Caco-2 (cell line): Measurements from ENCODE around the gene CAPZA1. TPM values are rescaled to one million over a fixed set of nuclear protein-coding genes. Genes with fewer than 3 reads are reported as not detected.

Source experiments
- BruUV-seq: library from RNA; stranded (reverse); fragments of 400-500 nt; replicated peaks from 2 replicates; lab custom pipeline; 2021; lab: Mats Ljungman, UMichigan
- CTCF ChIA-PET: fragments of 300-600 bp; sonication (Branson Sonifier 250); formaldehyde crosslinking; loops from one replicate; lab custom pipeline; 2022; ENCODE audit warnings: antibody characterized with exemption; lab: Charles Lee
- POLR2A ChIA-PET: fragments of 300-600 bp; sonication (Branson Sonifier 250); formaldehyde crosslinking; loops from one replicate; lab custom pipeline; 2022; ENCODE audit warnings: antibody characterized with exemption; lab: Charles Lee
- DNase-seq, 2 experiments: peaks; one replicate each; pipeline versions ENCODE4 v3.0.0 to v3.0.0-alpha.2; 2020 to 2022
- H3K27me3 ChIP-seq: replicated peaks from 2 replicates; pipeline ENCODE4 v1.6.0; 2011; ENCODE audit warnings: low read length; ENCODE audit not compliant: control insufficient read depth, insufficient read depth
- H3K36me3 ChIP-seq: 2 replicates; pipeline ENCODE4 v1.5.1; 2011; ENCODE audit warnings: low read length; ENCODE audit not compliant: control insufficient read depth, insufficient read depth
- H3K4me1 ChIP-seq: fragments of 250-450 bp; sonication (Bioruptor Pico); 2 replicates; pipeline ENCODE4 v1.5.1; 2020; ENCODE audit warnings: mild to moderate bottlenecking
- H3K4me3 ChIP-seq: 2 replicates; pipeline ENCODE4 v1.5.1; 2011; ENCODE audit warnings: low read depth, mild to moderate bottlenecking, control low read depth, low read length
- H3K9me3 ChIP-seq: fragments of 250-450 bp; sonication (Bioruptor Pico); 2 replicates; pipeline ENCODE4 v1.5.1; 2020; ENCODE audit warnings: mild to moderate bottlenecking, moderate library complexity
- H3K27ac Mint-ChIP-seq: one replicate; pipeline ENCODE4 v1.8.0; 2022; ENCODE audit warnings: mixed read lengths; ENCODE audit not compliant: unreplicated experiment
- H3K27me3 Mint-ChIP-seq: one replicate; pipeline ENCODE4 v1.8.0; 2022; ENCODE audit warnings: mixed read lengths; ENCODE audit not compliant: insufficient read depth, unreplicated experiment
- H3K36me3 Mint-ChIP-seq: one replicate; pipeline ENCODE4 v1.8.0; 2022; ENCODE audit warnings: mild to moderate bottlenecking, mixed read lengths; ENCODE audit not compliant: insufficient read depth, unreplicated experiment
- H3K4me1 Mint-ChIP-seq: one replicate; pipeline ENCODE4 v1.8.0; 2022; ENCODE audit warnings: low read depth, mixed read lengths; ENCODE audit not compliant: unreplicated experiment
- H3K4me3 Mint-ChIP-seq: one replicate; pipeline ENCODE4 v1.8.0; 2022; ENCODE audit warnings: mild to moderate bottlenecking, moderate library complexity, mixed read lengths; ENCODE audit not compliant: unreplicated experiment
- H3K9me3 Mint-ChIP-seq: one replicate; pipeline ENCODE4 v1.8.0; 2022; ENCODE audit warnings: mixed read lengths; ENCODE audit not compliant: unreplicated experiment
- CTCF ChIP-seq, 2 experiments: fragments of 200-600 bp in 1 of 2; IDR thresholded peaks; 1 replicate in 1 of 2; 2 replicates in 1 of 2; pipeline versions ENCODE4 v1.5.1 to v1.8.0; 2011 to 2022; ENCODE audit warnings: antibody characterized with exemption in 1 of 2, control low read depth in 1 of 2, inconsistent platforms in 1 of 2, low read depth in 1 of 2, low read length in 1 of 2, mild to moderate bottlenecking in 1 of 2, moderate library complexity in 1 of 2; ENCODE audit not compliant: insufficient read depth in 1 of 2, severe bottlenecking in 1 of 2, unreplicated experiment in 1 of 2
- intact Hi-C: fragments of 100-400 bp; cut with micrococcal nuclease; formaldehyde crosslinking; loops from one replicate; pipeline ENCODE4 v1.10.0; 2022; ENCODE audit not compliant: unreplicated experiment
- total RNA-seq: library from RNA; stranded (reverse); gene quantifications from 2 replicates; pipeline ENCODE4 v1.2.3, GENCODE V29; 2022

Gene CAPZA1
- total RNA-seq, 1 experiment from 2014 or later, result 82.4 TPM

- no peak for DNase-seq
- peaks cover 47% of the 10 kb centered on the region for H3K36me3 Mint-ChIP-seq
- intact Hi-C loops, result no loop called here
- Histone ChIP-seq H3K27me3 (no peaks in the 10 kb centered on the region), H3K4me1 (peaks cover 6% of the 10 kb centered on the region), H3K4me3 (no peak overlapping the region), H3K36me3 (no peaks in the 10 kb centered on the region; the same call in 1 of the 2 replicates), H3K9me3 (no peaks in the 10 kb centered on the region)
- no peak for TF ChIP-seq CTCF (IDR thresholded peaks at IDR 0.05; ENCODE audit: insufficient read depth in 1 of 2, low read depth in 1 of 2, low read length in 1 of 2, severe bottlenecking in 1 of 2, unreplicated experiment in 1 of 2)
- H3K4me3 Mint-ChIP-seq, result no peak overlapping the region
- ChIA-PET CTCF (no interaction called here), POLR2A (no interaction called here)
- no peaks in the 10 kb centered on the region for H3K9me3 Mint-ChIP-seq
- no peaks in the 10 kb centered on the region for H3K4me1 Mint-ChIP-seq
- no peak overlapping the region for H3K27ac Mint-ChIP-seq
- H3K27me3 Mint-ChIP-seq, result no peaks in the 10 kb centered on the region
- no TSS peak for BruUV-seq
Measured at GRCh38 chr1:112692681-112693080, 73.0 kb downstream of the CAPZA1 start.

- Mint-ChIP-seq H3K9me3 (no peaks in the 10 kb centered on the region), H3K27me3 (no peaks in the 10 kb centered on the region), H3K36me3 (peaks cover 53% of the 10 kb centered on the region), H3K27ac (no peak overlapping the region), H3K4me1 (peaks cover 4% of the 10 kb centered on the region), H3K4me3 (no peak overlapping the region)
- H3K27me3 ChIP-seq, result no peaks in the 10 kb centered on the region
- H3K9me3 ChIP-seq, result no peaks in the 10 kb centered on the region
- ChIA-PET CTCF (interaction anchor here (0.6 kb wide), 1 partner anchor 10 kb away, joined by 3 read pairs; no protein-coding TSS in a partner anchor), POLR2A (no interaction called here)
- DNase-seq, result no peak
- BruUV-seq, result no TSS peak
- TF ChIP-seq CTCF (IDR thresholded peaks at IDR 0.05; ENCODE audit: insufficient read depth in 1 of 2, low read depth in 1 of 2, low read length in 1 of 2, severe bottlenecking in 1 of 2, unreplicated experiment in 1 of 2), result no peak
- H3K36me3 ChIP-seq, result peaks cover 1% of the 10 kb centered on the region; the same call in 1 of the 2 replicates
- H3K4me3 ChIP-seq, result no peak overlapping the region
- peaks cover 16% of the 10 kb centered on the region for H3K4me1 ChIP-seq
- intact Hi-C loops, result no loop called here
Measured at GRCh38 chr1:112693821-112694220, 74.2 kb downstream of the CAPZA1 start.

GRCh38 chr1:112694363-112694929 is 74.8 kb downstream of the CAPZA1 start:
- Histone ChIP-seq H3K4me3 (no peak overlapping the region), H3K9me3 (no peaks in the 10 kb centered on the region), H3K27me3 (no peaks in the 10 kb centered on the region), H3K36me3 (peaks cover 1% of the 10 kb centered on the region; the same call in 1 of the 2 replicates), H3K4me1 (peaks cover 19% of the 10 kb centered on the region)
- Mint-ChIP-seq H3K27me3 (no peaks in the 10 kb centered on the region), H3K4me1 (peaks cover 10% of the 10 kb centered on the region), H3K36me3 (peaks cover 60% of the 10 kb centered on the region), H3K9me3 (no peaks in the 10 kb centered on the region), H3K4me3 (no peak overlapping the region), H3K27ac (no peak overlapping the region)
- intact Hi-C loops, result no loop called here
- no peak for TF ChIP-seq CTCF (IDR thresholded peaks at IDR 0.05; ENCODE audit: insufficient read depth in 1 of 2, low read depth in 1 of 2, low read length in 1 of 2, severe bottlenecking in 1 of 2, unreplicated experiment in 1 of 2)
- no peak for DNase-seq
- POLR2A ChIA-PET, result no interaction called here
- BruUV-seq, result no TSS peak
- CTCF ChIA-PET, result interaction anchor here (0.6 kb wide), 1 partner anchor 10 kb away, joined by 3 read pairs; no protein-coding TSS in a partner anchor
